ENCODE results near the gene GAL3ST2.
A peak's percentile ranks its signal among the peaks of the same experiment; 100 is the strongest.
"Not testable (repeated sequence)": the region's sequence is repeated elsewhere in the genome, so short reads cannot be mapped to it uniquely, and the experiment has no call there.

The GAL3ST2 gene

GRCh38 chr2:241821460-241822263 is 45.0 kb downstream of the GAL3ST2 start:
- DNase-seq, result no peak

GRCh38 chr2:241822264-241822623 is 45.6 kb downstream of the GAL3ST2 start:
- no peak for DNase-seq

GRCh38 chr2:241823531-241824437 is 47.2 kb downstream of the GAL3ST2 start:
- DNase-seq, result not testable (repeated sequence)

GRCh38 chr2:241827394-241827793 is 50.8 kb downstream of the GAL3ST2 start:
- no peak for DNase-seq

- DNase-seq, result no peak
Measured at GRCh38 chr2:241833101-241833663, 56.6 kb downstream of the GAL3ST2 start.

- DNase-seq, result not testable (repeated sequence)
Measured at GRCh38 chr2:241833756-241834526, 57.3 kb downstream of the GAL3ST2 start.

- DNase-seq, result no peak
Measured at GRCh38 chr2:241834527-241835210, 58.0 kb downstream of the GAL3ST2 start.

GRCh38 chr2:241835611-241836010 is 59.0 kb downstream of the GAL3ST2 start:
- no peak for DNase-seq

- DNase-seq, result no peak
Measured at GRCh38 chr2:241836292-241836691, 59.7 kb downstream of the GAL3ST2 start.

- no peak for DNase-seq
Measured at GRCh38 chr2:241837197-241837965, 60.8 kb downstream of the GAL3ST2 start.

GRCh38 chr2:241841181-241842066 is 64.8 kb downstream of the GAL3ST2 start:
- no peak for DNase-seq

- DNase-seq, result no peak
Measured at GRCh38 chr2:241842067-241842415, 65.4 kb downstream of the GAL3ST2 start.

GRCh38 chr2:241842620-241843211 is 66.1 kb downstream of the GAL3ST2 start:
- no peak for DNase-seq

GRCh38 chr2:241843321-241844065 is 66.9 kb downstream of the GAL3ST2 start:
- DNase-seq, result no peak

- DNase-seq, result peak; percentile 7
Measured at GRCh38 chr2:241844066-241844728, 67.6 kb downstream of the GAL3ST2 start.

GRCh38 chr2:241844831-241845578 is 68.4 kb downstream of the GAL3ST2 start:
- no peak for DNase-seq

GRCh38 chr2:241846406-241846805 is 69.8 kb downstream of the GAL3ST2 start:
- DNase-seq, result no peak

Data from HCEC 1CT (cell line).